GM23248 (cell line): Measurements from ENCODE around the gene ERMP1. TPM values are rescaled to one million over a fixed set of nuclear protein-coding genes. Genes with fewer than 3 reads are reported as not detected.
A peak's percentile ranks its signal among the peaks of the same experiment; 100 is the strongest.

Experiments used
- DNase-seq: peaks from one replicate; pipeline ENCODE4 v3.0.0-alpha.2; 2015
- H2AFZ ChIP-seq: fragments of 200-600 bp; sonication (generic); 2 replicates; pipeline ENCODE4 v1.6.1; 2016; ENCODE audit warnings: antibody characterized with exemption
- H3F3A ChIP-seq: fragments of 200-600 bp; sonication (generic); 2 replicates; pipeline ENCODE4 v1.6.1; 2016; ENCODE audit warnings: mild to moderate bottlenecking, antibody characterized with exemption, mixed run types; ENCODE audit not compliant: insufficient read depth
- H3K27ac ChIP-seq: fragments of 200-600 bp; sonication (generic); 2 replicates; pipeline ENCODE4 v1.5.1; 2016; ENCODE audit warnings: mild to moderate bottlenecking
- H3K27me3 ChIP-seq: fragments of 200-600 bp; sonication (generic); replicated peaks from 2 replicates; pipeline ENCODE4 v1.6.1; 2016; ENCODE audit warnings: mild to moderate bottlenecking; ENCODE audit not compliant: insufficient read depth
- H3K36me3 ChIP-seq: fragments of 200-600 bp; sonication (generic); 2 replicates; pipeline ENCODE4 v1.6.1; 2016; ENCODE audit warnings: low read depth, mild to moderate bottlenecking
- H3K4me1 ChIP-seq: fragments of 200-600 bp; sonication (generic); 2 replicates; pipeline ENCODE4 v1.6.1; 2016; ENCODE audit warnings: mild to moderate bottlenecking; ENCODE audit not compliant: insufficient read depth
- H3K4me2 ChIP-seq: fragments of 200-600 bp; sonication (generic); one replicate; pipeline ENCODE4 v1.6.1; 2016; ENCODE audit warnings: mild to moderate bottlenecking; ENCODE audit not compliant: unreplicated experiment
- H3K4me3 ChIP-seq: fragments of 200-600 bp; sonication (generic); 2 replicates; pipeline ENCODE4 v1.5.1; 2016; ENCODE audit warnings: mild to moderate bottlenecking
- H3K79me2 ChIP-seq: fragments of 200-600 bp; sonication (generic); 2 replicates; pipeline ENCODE4 v1.6.1; 2016; ENCODE audit warnings: mild to moderate bottlenecking; ENCODE audit not compliant: insufficient read depth
- H3K9ac ChIP-seq: fragments of 200-600 bp; sonication (generic); 2 replicates; pipeline ENCODE4 v1.6.1; 2016; ENCODE audit warnings: mild to moderate bottlenecking
- H3K9me2 ChIP-seq: fragments of 200-600 bp; sonication (generic); 2 replicates; pipeline ENCODE4 v1.6.1; 2016; ENCODE audit warnings: mixed run types, mild to moderate bottlenecking, moderate library complexity; ENCODE audit not compliant: insufficient read depth
- H3K9me3 ChIP-seq: fragments of 200-600 bp; sonication (generic); one replicate; pipeline ENCODE4 v1.6.1; 2017; ENCODE audit warnings: low read depth
- H4K20me1 ChIP-seq: fragments of 200-600 bp; sonication (generic); 2 replicates; pipeline ENCODE4 v1.6.0; 2016; ENCODE audit not compliant: insufficient read depth
- EZH2 ChIP-seq: fragments of 200-600 bp; sonication (generic); IDR thresholded peaks from 2 replicates; pipeline ENCODE4 v1.6.1; 2018; ENCODE audit warnings: antibody characterized with exemption, mild to moderate bottlenecking; ENCODE audit not compliant: insufficient read depth, poor library complexity, severe bottlenecking
- EZH2phosphoT487 ChIP-seq: fragments of 200-600 bp; sonication (generic); IDR thresholded peaks from 2 replicates; pipeline ENCODE4 v1.6.1; 2018; ENCODE audit warnings: antibody characterized with exemption, moderate library complexity, mild to moderate bottlenecking, low read depth; ENCODE audit not compliant: insufficient read depth
- WGBS, 2 experiments: methylation state at CpG; one replicate each; pipeline ENCODE4 v1.1.6; 2015 to 2017; ENCODE audit warnings: low lambda C conversion rate in 2 of 2, low coverage in 1 of 2; ENCODE audit errors: missing lambda C conversion rate in 2 of 2; 5-methylcytosine and 5-hydroxymethylcytosine counted together
- in situ Hi-C: fragments of 300-500 bp; cut with MboI; formaldehyde crosslinking; loops from 2 replicates; pipeline ENCODE4 v1.15.0; 2020
- polyA plus RNA-seq: library from polyadenylated mRNA; unstranded; fragments of >200 nt; fragmentation: Nextera tagmentation; extraction: Ambion mirVana; gene quantifications from 2 replicates; pipeline ENCODE4 v1.2.1, GENCODE V29; 2016
- total RNA-seq: library from RNA; depleted of rRNA; stranded (reverse); fragments of >200 nt; shearing (Covaris generic); gene quantifications from 2 replicates; pipeline ENCODE4 v1.2.3, GENCODE V29; 2014

The ERMP1 gene
- total and polyA plus RNA-seq, 2 experiments from 2014 or later, result 2.6 to 8.4 TPM

DNA sequence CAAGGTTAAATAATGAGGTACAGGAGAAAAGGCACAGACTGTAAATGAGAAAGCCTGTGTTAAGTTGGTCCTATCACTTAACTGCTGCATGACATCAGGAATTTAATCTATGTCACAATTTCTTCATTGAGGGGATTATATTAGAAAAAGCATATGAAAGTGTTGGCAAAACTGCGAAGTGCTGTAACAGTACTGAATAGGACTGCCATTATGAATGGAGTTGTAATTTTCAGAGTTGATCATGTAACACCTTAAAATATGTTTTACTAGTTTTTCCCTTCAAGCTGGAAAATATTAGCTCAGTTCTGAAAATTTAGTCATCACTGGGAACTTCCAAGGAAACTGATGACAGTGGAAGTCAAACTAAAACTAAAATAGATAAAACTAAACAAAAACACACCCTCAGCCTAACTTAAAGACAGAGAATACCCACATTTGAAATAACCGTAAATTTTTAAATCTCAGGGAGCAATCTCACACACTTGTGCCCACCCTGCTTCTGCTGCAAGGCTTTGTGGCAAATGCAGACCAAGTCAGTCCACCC, 45.1 kb downstream of the ERMP1 start:
- Histone ChIP-seq H3F3A (peaks cover 13% of the 10 kb centered on the region; the same call in 1 of the 2 replicates), H3K36me3 (no peaks in the 10 kb centered on the region; the same call in 1 of the 2 replicates), H3K9ac (no peak overlapping the region), H3K4me2 (no peak overlapping the region), H3K4me1 (no peaks in the 10 kb centered on the region), H3K79me2 (no peaks in the 10 kb centered on the region), H3K4me3 (no peak overlapping the region), H3K9me3 (no peaks in the 10 kb centered on the region), H3K27me3 (no peaks in the 10 kb centered on the region), H3K9me2 (no peaks in the 10 kb centered on the region), H4K20me1 (no peaks in the 10 kb centered on the region), H3K27ac (no peak overlapping the region), H2AFZ (no peak overlapping the region)
- DNase-seq, result no peak
- WGBS, 2 experiments, result 97 to 98% methylated on average over 2 of the region's 2 CpGs
- in situ Hi-C loops, result no loop called here
- TF ChIP-seq EZH2 (no peak), EZH2phosphoT487 (no peak)

DNA sequence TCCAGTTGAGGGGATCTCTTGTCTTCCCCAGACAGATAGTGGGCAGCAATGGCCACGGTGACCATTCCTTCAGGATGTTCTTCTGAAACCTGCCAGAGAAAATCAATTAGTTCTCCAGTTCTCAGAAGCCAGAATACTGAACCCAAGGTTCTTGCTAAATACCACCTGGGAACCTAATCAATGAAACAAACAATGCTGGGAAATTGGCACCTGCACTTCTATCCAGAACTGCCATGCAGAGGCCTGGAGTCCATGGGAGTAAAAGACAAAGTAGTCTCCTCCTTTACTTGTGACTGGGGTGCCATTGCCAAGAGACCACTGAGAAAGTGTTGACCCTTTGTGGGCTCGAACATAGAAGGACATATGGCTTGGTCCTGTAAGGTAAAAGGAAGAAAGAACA, 45.7 kb downstream of the ERMP1 start:
- WGBS, 2 experiments, result 94 to 97% methylated on average over 2 of the region's 2 CpGs
- Histone ChIP-seq H3K9me3 (no peaks in the 10 kb centered on the region), H3F3A (peaks cover 14% of the 10 kb centered on the region; the same call in 1 of the 2 replicates), H3K4me2 (no peak overlapping the region), H3K9ac (no peak overlapping the region), H3K79me2 (no peaks in the 10 kb centered on the region), H3K27me3 (no peaks in the 10 kb centered on the region), H4K20me1 (no peaks in the 10 kb centered on the region), H2AFZ (no peak overlapping the region), H3K4me3 (no peak overlapping the region), H3K4me1 (no peaks in the 10 kb centered on the region), H3K36me3 (no peaks in the 10 kb centered on the region; the same call in 1 of the 2 replicates), H3K9me2 (no peaks in the 10 kb centered on the region), H3K27ac (no peak overlapping the region)
- TF ChIP-seq EZH2, result no peak
- no peak for TF ChIP-seq EZH2phosphoT487
- no peak for DNase-seq
- in situ Hi-C loops, result no loop called here

DNA sequence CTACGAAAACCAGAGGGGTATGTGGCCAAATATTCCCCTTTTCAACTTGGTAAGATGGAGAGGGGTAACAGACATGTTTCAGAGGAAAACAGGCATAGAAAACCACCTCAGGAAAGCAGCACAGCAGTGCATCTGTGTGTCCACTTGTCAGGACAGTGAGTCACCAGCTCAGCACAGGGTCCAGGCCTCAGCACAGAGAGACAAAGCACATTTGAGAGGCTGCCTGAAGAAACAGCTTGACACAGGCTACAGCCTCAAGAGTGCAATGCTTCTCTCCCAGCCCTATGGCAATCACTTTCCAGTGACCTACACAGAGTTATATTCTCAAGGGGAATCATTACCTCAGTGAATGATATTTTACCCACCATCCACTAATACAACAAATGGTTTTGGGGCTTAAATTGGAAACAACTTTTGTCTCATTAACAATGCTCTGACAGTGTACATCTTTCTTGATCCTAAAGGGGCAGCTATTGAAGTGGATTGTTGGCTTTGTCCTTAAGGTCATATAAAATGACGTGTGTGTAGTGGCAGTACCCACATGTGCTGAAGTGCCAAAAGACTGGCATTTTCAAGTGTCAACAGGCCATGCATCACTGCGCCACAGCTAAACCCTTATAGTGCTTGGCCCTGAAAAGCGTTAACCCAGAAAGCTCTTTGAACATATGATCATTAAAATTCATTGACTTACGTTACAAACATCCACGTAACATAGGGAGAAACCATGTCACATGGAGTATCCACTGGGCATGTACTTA, 46.4 kb downstream of the ERMP1 start:
- in situ Hi-C loops, result no loop called here
- no peak for TF ChIP-seq EZH2phosphoT487
- no peak for TF ChIP-seq EZH2
- Histone ChIP-seq H3K27me3 (no peaks in the 10 kb centered on the region), H3K79me2 (no peaks in the 10 kb centered on the region), H3K4me1 (no peaks in the 10 kb centered on the region), H3K36me3 (no peaks in the 10 kb centered on the region; the same call in 1 of the 2 replicates), H4K20me1 (no peaks in the 10 kb centered on the region), H3K4me3 (no peak overlapping the region), H3K27ac (no peak overlapping the region), H3K9ac (no peak overlapping the region), H3K9me3 (no peaks in the 10 kb centered on the region), H3K4me2 (no peak overlapping the region), H3K9me2 (no peaks in the 10 kb centered on the region), H3F3A (peaks cover 14% of the 10 kb centered on the region; the same call in 1 of the 2 replicates), H2AFZ (no peak overlapping the region)
- DNase-seq, result peak; percentile 8
- WGBS, 2 experiments, result 96 to 97% methylated on average over 6 of the region's 6 CpGs

DNA sequence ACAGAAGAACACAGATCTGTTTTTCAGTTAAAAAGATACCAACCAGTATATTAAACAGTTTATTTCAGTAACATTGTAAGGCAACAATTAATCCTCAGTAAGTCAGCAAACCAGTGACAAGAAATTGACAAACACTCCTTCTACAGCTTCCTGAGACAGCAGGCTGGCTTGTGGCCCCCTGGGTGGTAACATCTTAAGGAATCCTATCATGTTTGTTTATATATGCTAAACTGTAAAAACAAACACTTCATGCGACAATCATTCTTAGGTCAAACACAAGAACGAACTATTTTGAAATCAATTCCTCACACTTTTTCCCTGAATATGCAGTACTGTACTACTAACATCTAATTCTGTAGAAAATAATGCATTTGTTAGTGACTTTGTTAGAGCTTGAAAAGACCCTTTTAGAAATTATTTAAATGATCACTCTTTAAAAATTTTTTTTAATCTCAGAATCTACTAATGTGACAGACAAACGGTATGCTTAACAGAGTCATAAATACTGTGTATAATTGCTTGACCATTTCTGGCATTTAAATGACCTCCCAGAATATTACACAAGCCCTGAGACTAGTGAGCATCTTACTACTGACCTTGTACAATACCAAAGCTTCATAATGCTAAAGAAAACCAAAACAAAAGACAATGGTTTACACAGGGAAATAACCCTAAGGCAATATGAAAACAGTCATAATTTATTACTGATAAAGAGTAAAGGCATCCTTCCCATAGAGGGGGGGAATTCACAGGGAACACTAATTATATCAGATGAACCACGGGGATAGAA, 48.2 kb downstream of the ERMP1 start:
- in situ Hi-C loops, result no loop called here
- TF ChIP-seq EZH2phosphoT487 (no peak), EZH2 (no peak)
- no peaks in the 10 kb centered on the region for H4K20me1 ChIP-seq
- H3K4me3 ChIP-seq, result no peak overlapping the region
- no peaks in the 10 kb centered on the region for H3K9me2 ChIP-seq
- 72 to 81% methylated on average over 4 of the region's 4 CpGs for WGBS, 2 experiments
- H3K4me1 ChIP-seq, result no peaks in the 10 kb centered on the region
- peaks cover 14% of the 10 kb centered on the region; the same call in 1 of the 2 replicates for H3F3A ChIP-seq
- H3K27ac ChIP-seq, result no peak overlapping the region
- no peak overlapping the region for H3K9ac ChIP-seq
- peaks cover 8% of the 10 kb centered on the region for H3K36me3 ChIP-seq
- no peaks in the 10 kb centered on the region for H3K27me3 ChIP-seq
- no peak overlapping the region for H3K4me2 ChIP-seq
- no peaks in the 10 kb centered on the region for H3K9me3 ChIP-seq
- no peak for DNase-seq
- H3K79me2 ChIP-seq, result no peaks in the 10 kb centered on the region
- H2AFZ ChIP-seq, result no peak overlapping the region
